HG03469 (cell line): ENCODE measurements around the gene YIF1A.

Experiments used
- ATAC-seq: cut with Tn5 transposase; IDR thresholded peaks from one replicate; pipeline ENCODE4 v1.9.1; 2021; ENCODE audit warnings: mild to moderate bottlenecking, moderate library complexity, moderate number of reproducible peaks; ENCODE audit not compliant: unreplicated experiment

The YIF1A gene

GRCh38 chr11:66251809-66252208 lies 37.1 kb downstream of the YIF1A start:
- ATAC-seq: no peak

DNA sequence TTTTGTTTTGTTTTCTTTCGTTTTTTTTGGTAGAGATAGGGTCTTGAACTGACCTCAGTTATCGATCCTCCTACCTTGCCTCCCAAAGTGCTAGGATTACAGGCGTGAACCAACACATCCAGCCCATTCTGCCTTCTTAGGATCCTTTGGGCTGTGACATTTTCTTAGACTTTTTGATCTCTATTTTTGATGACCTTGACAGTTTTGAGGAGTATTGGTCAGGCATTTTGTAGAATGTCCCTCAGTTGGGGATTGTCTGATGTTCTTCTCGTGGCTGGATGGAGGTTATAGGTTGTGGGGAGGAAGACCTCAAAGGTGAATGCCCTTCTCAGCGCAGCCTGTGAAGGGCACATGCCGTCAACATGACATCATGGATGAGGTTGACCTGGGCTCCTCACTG lies 40.0 kb downstream of the YIF1A start:
- ATAC-seq: no peak

- no peak for ATAC-seq
These were observed 41.1 kb downstream of the YIF1A start for GRCh38 chr11:66247801-66248200.

- no peak for ATAC-seq
These were observed 41.6 kb downstream of the YIF1A start for GRCh38 chr11:66247295-66247694.

- ATAC-seq: no peak
These were observed 45.0 kb downstream of the YIF1A start for GRCh38 chr11:66243782-66244535.

- ATAC-seq: no peak
These were observed 46.7 kb downstream of the YIF1A start for GRCh38 chr11:66242095-66242765.

DNA sequence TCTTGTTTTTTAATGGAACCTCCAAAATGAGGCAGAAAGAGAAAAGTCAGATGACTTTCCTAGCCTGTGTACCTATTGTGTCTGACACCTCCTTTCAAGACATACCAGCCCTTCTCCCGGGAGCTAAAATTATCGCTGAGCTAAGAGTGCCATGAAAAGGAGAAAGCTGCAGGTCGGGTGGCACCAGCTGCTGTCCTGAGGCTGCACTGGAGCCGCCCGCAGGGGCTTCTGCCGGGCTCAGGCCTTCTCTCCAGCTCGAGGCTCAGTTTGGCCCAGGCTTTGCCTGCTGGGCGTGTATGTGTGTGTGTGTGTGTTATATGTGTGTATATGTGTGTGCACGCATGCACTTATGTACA lies 48.2 kb downstream of the YIF1A start:
- ATAC-seq: no peak

DNA sequence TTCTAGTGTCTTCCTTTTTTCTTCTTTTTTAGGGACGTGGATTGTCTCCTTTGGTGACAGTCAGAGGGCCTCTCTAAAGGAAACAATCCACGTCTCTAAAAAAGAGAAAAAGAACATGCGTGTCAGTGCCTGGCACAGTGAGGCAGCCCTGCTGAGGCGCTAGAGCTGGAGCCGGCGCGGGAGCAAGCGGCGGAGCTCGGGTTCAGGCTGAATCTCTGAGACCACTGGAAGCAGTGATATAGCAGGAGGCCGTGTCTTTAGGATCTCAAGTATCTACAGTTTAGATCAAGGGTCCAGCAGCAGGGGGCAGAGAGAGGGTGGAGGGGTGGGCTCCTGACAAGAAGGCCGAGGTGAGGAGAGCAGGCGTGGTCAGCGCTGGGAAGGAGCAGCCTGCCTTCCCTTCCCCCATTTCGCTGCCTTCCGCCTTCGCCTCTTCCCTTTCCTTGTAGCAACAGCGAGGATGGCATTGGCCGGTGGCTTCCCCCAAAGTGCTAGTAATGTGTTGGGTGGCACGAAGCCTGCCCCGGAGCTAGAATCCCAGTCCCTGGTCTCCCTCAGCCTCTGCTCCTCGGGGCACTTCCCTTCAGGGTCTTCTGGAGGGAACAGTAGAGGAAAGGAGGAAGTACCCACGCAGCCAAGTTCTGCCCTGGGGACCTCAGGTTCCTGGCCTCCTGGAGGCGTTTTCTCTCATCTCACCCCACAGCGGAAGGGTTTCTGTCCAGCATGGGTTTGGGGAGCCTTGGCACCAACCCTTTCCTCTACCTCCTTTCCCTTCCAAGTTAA lies 48.8 kb downstream of the YIF1A start:
- ATAC-seq: no peak

GRCh38 chr11:66239511-66239910 lies 49.4 kb downstream of the YIF1A start:
- no peak for ATAC-seq

DNA sequence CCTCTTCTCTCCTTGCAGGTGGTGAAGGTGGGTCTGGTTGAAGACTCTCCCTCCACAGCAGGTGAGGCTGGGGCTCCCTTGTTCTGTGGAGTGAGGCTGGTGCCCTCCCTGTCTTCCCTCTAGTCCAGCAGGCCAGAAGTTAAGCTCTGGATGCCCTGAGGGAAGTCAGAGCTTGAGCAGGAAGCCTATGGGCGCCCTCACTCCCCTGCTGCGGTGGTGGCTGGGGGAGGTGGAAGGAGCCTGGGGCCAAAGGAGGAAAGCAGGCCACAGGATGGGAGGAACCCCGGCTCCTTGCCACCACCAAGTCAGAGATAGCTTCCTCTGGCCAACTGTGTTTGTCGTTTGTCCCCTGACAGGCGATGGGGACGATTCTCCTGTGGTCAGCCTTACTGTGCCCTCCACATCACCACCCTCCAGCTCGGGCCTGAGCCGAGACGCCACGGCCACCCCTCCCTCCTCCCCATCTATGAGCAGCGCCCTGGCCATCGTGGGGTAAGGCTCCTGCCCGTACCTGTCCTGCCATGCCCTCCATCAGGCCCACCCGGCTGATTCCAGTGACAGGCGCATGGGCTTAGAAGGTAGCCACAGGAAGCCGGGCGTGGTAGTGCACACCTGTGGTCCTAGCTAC lies 50.0 kb downstream of the YIF1A start:
- no peak for ATAC-seq

DNA sequence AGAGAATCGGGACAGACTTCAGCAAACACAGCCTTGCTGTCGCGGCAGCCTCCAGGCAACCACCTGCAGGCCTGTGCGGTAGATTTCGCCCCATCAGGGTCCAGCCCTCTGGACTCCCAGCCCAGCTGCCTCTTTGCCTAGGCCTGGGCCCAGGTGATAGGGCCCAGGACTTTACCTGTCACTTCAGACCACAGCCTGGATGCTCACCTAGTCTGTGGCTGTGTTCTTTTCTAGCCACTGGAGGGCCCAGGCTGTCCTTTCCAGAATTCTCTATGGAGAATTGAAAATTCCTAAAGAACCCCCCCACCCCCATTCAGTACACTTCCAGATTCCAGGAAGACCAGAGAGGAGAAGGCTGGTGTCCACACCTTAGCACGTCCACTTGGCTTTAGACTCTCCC lies 51.1 kb downstream of the YIF1A start:
- no peak for ATAC-seq

DNA sequence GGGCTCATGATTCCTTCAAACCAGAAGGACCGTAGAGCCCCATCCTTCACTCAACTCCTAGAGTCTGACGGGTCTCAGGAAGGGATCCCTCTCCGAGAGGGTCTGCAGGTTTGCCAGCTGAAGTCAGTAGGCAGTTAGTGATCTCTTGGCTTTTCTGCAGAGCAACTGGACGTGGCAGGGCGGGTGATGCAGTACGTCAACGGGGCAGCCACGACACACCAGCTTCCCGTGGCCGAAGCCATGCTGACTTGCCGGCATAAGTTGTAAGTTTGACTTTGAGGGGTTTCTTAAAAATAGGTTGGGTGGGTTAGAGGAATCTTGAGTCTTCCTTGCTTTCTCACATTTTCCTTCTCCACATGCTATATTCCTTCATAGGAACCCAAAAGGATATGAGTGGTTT lies 53.8 kb downstream of the YIF1A start:
- no peak for ATAC-seq
